ENCODE data around the gene DQX1.

Gene DQX1

DNA sequence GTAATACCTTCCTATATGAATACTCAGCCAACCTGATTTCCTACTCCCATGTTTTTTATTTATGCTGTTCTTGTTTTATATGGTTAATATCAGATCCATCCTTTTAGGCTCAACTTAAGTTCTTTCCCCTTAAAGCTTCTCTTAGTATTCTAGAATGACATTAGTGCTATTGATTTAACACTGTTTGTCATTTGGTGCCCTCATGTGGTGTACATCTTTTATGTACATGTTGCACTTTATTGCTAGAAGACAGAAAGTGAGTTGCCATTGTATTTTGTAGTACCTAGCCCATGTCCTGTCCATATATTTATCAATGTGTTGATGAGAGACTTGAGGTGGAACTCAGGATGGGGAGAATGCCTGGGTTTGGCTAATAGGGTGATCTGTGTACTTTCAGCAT lies 6.2 kb upstream of the DQX1 start:
- TF ChIP-seq, protein P1, sequence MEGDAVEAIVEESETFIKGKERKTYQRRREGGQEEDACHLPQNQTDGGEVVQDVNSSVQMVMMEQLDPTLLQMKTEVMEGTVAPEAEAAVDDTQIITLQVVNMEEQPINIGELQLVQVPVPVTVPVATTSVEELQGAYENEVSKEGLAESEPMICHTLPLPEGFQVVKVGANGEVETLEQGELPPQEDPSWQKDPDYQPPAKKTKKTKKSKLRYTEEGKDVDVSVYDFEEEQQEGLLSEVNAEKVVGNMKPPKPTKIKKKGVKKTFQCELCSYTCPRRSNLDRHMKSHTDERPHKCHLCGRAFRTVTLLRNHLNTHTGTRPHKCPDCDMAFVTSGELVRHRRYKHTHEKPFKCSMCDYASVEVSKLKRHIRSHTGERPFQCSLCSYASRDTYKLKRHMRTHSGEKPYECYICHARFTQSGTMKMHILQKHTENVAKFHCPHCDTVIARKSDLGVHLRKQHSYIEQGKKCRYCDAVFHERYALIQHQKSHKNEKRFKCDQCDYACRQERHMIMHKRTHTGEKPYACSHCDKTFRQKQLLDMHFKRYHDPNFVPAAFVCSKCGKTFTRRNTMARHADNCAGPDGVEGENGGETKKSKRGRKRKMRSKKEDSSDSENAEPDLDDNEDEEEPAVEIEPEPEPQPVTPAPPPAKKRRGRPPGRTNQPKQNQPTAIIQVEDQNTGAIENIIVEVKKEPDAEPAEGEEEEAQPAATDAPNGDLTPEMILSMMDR (IDR thresholded peaks at IDR 0.05; ENCODE audit: poor library complexity, severe bottlenecking): peak; percentile 57
- peaks cover 26% of the 10 kb centered on the region for H3K36me3 ChIP-seq (ENCODE audit: low read depth)
- DNase-seq (ENCODE audit: low spot score) (no peak), ATAC-seq (ENCODE audit: low read depth) (no peak)
- H3K4me3 ChIP-seq (ENCODE audit: severe bottlenecking): no peak overlapping the region
- H3K27me3 ChIP-seq (ENCODE audit: insufficient read depth, poor library complexity, severe bottlenecking): no peaks in the 10 kb centered on the region
- H3K4me1 ChIP-seq (ENCODE audit: insufficient read depth, poor library complexity, severe bottlenecking): peaks cover 5% of the 10 kb centered on the region
- H3K9me3 ChIP-seq (ENCODE audit: severe bottlenecking): no peaks in the 10 kb centered on the region
- no peak overlapping the region for H3K27ac ChIP-seq (ENCODE audit: poor library complexity, severe bottlenecking)

- no peak for ATAC-seq (ENCODE audit: low read depth)
- H3K4me3 ChIP-seq (ENCODE audit: severe bottlenecking): no peak overlapping the region
- H3K36me3 ChIP-seq (ENCODE audit: low read depth): peaks cover 31% of the 10 kb centered on the region
- no peak overlapping the region for H3K27ac ChIP-seq (ENCODE audit: poor library complexity, severe bottlenecking)
- no peaks in the 10 kb centered on the region for H3K27me3 ChIP-seq (ENCODE audit: insufficient read depth, poor library complexity, severe bottlenecking)
- H3K9me3 ChIP-seq (ENCODE audit: severe bottlenecking): no peaks in the 10 kb centered on the region
- TF ChIP-seq, protein P1 (IDR thresholded peaks at IDR 0.05; ENCODE audit: poor library complexity, severe bottlenecking): no peak
- no peak for DNase-seq (ENCODE audit: low spot score)
- H3K4me1 ChIP-seq (ENCODE audit: insufficient read depth, poor library complexity, severe bottlenecking): no peaks in the 10 kb centered on the region
Observed at GRCh38 chr2:74531666-74532065, 5.6 kb upstream of the DQX1 start.

- peak; percentile 6; the same call in 1 of the 3 replicates for ATAC-seq (ENCODE audit: low read depth)
- Histone ChIP-seq H3K27me3 (ENCODE audit: insufficient read depth, poor library complexity, severe bottlenecking) (no peaks in the 10 kb centered on the region), H3K4me3 (ENCODE audit: severe bottlenecking) (peak overlapping the region; percentile 87), H3K9me3 (ENCODE audit: severe bottlenecking) (no peaks in the 10 kb centered on the region), H3K4me1 (ENCODE audit: insufficient read depth, poor library complexity, severe bottlenecking) (peaks cover 2% of the 10 kb centered on the region), H3K36me3 (ENCODE audit: low read depth) (peaks cover 42% of the 10 kb centered on the region), H3K27ac (ENCODE audit: poor library complexity, severe bottlenecking) (peak overlapping the region; percentile 57)
- TF ChIP-seq, protein P1 (IDR thresholded peaks at IDR 0.05; ENCODE audit: poor library complexity, severe bottlenecking): no peak
- no peak for DNase-seq (ENCODE audit: low spot score)
Observed at GRCh38 chr2:74530239-74531187, 4.5 kb upstream of the DQX1 start.

DNA sequence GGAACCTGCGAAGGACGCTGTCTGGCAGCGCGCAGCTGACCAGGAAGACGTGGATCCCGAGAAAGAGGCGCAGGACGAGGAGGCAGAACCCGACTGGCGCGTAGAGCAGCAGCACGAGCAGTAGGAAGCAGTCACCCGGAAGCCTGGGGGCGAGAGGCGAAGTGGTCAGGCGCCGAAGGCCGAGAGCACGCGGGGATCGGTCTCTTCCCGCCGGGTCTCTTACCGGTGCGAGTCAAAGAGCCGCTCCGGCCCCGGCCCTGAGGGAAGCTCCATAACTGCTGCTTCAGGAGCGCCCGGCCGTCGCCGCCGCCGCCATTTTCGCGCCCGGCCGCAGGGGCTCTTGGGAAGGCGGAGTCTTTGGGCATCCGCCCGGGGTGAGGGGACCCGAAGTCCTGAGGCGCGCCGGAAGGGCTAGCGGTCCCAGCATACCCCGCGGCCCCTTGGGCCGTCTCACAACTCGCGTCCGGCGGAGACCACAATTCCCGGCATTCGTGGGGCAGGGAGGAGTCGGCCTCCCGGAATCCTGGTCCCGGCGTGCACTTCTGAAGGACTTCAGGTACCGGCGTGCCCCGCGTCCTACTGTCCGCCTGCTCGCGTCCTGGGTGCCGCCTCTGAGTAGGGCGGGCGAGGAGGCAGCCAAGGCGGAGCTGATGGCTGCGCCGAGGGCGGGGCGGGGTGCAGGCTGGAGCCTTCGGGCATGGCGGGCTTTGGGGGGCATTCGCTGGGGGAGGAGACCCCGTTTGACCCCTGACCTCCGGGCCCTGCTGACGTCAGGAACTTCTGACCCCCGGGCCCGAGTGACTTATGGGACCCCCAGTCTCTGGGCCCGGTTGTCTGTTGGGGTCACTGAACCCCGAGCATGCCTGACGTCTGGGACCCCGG lies 3.6 kb upstream of the DQX1 start, which contains the start of the genes AUP1 and HTRA2:
AUP1 (minus strand) TSS at position 350 of the 882 bp plus-strand sequence; CDS start at position 273, 77 bp downstream.
HTRA2 (plus strand) TSS at position 577 of the 882 bp plus-strand sequence; CDS start at position 651, 74 bp downstream.
- H3K36me3 ChIP-seq (ENCODE audit: low read depth): peaks cover 42% of the 10 kb centered on the region

More for the DNA sequence above, 3.6 kb upstream of the DQX1 start, which contains the start of the genes AUP1 and HTRA2:
- peak within 1 kb of the TSS; percentile 87 for H3K4me3 ChIP-seq (ENCODE audit: severe bottlenecking)
- DNase-seq (ENCODE audit: low spot score): peak; percentile 99
- no peaks in the 10 kb centered on the region for H3K9me3 ChIP-seq (ENCODE audit: severe bottlenecking)
- H3K4me1 ChIP-seq (ENCODE audit: insufficient read depth, poor library complexity, severe bottlenecking): peaks cover 2% of the 10 kb centered on the region
- H3K27me3 ChIP-seq (ENCODE audit: insufficient read depth, poor library complexity, severe bottlenecking): no peaks in the 10 kb centered on the region
- TF ChIP-seq, protein P1 (IDR thresholded peaks at IDR 0.05; ENCODE audit: poor library complexity, severe bottlenecking): no peak
- peak; percentile 94 for ATAC-seq (ENCODE audit: low read depth)
- H3K27ac ChIP-seq (ENCODE audit: poor library complexity, severe bottlenecking): peak within 1 kb of the TSS; percentile 57
